ELR (cell line): Measurements from ENCODE around the gene LDLR.
"Not testable (repeated sequence)": the region's sequence is repeated elsewhere in the genome, so short reads cannot be mapped to it uniquely, and the experiment has no call there.

Experiments
- DNase-seq: peaks from one replicate; pipeline ENCODE4 v3.0.0-alpha.2; 2015; ENCODE audit warnings: low read depth

The LDLR gene

DNA sequence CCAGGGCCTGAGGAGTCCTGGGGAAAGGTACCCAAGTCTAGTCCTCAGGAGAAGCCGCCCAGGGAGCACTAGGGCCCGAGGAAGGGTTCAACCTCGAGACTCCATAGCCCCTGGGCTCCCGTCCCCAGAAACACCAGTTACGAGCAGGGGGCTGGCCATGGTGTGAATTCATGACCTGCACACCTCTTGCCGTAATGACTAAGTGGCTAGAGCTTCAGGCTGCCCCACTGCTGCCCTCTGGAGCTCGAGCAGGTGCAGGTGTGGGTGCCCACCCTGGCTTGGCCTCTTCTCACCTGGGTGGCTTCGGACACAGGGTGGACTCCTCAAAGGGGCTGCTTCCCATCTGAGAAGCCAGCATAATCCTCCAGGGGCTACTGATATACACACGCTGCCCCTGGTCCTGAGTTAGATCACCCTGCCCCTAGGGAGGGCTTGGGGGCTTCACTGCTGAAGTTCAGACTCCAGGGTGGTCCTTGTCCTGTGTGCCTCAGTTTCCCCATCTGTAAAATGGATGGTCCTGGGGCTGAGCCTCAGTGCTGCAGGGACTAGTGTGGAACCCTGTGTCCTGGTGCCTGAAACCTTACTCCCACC is 52.8 kb downstream of the LDLR start:
- no peak for DNase-seq

DNA sequence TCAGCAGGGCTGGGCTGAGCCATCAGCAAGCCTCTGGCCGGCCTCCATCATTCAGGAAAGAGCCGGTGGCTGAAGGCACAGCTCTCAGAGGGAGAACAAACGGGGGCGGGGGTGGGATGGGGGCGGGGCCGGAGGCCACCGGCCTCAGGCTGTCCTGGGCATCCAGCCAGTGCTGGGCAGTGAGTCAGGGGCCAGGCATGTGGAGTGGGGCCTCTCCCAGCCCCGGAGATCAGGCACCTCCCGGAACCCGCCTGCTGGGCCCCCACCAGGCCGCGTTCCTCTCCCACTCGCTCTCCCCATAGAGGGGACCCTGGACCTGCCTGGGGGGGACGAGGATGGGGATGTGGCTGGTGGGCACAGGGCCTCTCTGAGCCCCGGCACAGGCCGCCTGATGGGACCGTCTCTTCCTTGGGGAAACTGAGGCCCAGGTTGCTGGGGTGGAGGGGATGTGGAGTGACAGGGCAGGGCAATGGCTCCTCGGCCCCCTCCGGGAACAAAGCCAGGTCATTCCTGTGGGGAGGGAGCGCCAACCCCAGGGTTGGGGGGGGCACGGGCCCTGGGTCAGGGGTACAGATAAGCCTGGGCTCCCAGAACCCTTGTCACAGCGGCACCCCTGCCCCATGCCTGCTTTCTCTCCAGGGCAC is 53.4 kb downstream of the LDLR start:
- peak; percentile 96 for DNase-seq

DNA sequence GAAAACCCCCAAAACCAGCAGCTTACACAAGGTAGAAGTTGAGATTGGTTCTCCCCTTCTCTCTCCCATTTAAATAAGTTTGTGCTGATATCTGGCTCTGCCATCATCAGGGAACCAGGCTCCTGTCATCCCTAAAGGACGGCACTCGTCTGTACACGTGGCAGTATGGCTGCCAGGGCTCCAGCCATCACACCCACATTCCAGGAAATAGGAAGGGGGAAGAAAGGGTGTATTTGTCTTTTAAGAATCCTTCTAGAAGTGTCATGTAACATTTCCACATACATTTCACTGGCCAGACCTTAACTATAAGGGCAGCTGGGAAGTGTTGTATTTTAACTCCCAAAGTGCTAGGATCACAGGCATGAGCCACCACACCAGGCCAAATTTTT is 56.3 kb downstream of the LDLR start:
- no peak for DNase-seq

DNA sequence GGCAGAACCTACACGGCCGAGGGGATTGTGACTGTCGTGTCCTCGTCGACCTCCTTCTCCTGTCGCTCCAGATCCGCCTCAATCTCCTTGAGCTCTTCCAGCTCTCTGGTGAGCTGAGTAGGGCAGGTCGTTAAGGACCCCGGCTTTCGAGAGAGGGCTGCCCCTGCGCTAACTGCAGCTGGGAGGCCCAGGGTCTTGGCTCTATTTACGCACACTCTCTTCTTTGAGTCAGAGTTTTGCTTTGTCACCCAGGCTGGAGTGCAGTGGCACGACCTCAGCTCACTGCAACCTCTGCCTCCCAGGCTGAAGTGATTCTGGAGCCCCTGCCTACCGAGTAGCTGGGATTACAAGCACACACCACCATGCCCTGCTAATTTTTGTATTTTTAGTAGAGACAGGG is 58.7 kb downstream of the LDLR start:
- no peak for DNase-seq

- DNase-seq = no peak
Observed at GRCh38 chr19:11151181-11151580, 61.9 kb downstream of the LDLR start.

DNA sequence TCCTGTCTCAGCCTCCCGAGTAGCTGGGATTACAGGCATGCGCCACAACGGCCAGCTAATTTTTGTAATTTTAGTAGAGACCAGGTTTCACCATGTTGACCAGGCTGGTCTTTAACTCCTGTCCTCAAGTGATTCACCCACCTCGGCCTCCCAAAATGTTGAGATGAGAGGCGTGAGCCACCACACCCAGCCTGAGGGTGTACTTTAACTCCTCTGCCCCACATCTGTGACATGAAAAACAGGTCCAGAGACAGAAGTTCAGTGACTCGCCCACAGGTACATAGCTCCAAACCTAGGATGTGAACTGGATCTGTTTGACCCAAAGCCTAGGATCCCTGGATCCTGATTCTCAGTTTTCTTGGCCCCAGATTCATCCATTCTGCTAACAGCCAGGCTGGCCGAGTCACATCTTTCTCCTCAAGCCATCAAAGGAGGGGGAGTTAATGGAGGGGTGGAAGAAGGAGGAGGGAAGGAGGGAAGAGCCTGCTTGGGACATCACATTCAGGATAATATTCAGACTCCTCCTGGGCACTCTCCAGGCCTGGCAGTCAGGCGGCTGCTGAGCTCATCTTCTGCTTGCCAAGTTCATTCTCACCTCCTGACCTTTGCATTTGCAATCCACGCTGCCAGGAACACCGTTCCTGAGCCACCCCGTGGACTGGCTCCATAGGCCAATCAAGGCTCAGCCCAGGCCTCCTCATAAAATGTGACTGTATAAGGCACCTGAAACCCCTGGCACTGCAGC is 63.2 kb downstream of the LDLR start:
- DNase-seq = peak; percentile 40

DNA sequence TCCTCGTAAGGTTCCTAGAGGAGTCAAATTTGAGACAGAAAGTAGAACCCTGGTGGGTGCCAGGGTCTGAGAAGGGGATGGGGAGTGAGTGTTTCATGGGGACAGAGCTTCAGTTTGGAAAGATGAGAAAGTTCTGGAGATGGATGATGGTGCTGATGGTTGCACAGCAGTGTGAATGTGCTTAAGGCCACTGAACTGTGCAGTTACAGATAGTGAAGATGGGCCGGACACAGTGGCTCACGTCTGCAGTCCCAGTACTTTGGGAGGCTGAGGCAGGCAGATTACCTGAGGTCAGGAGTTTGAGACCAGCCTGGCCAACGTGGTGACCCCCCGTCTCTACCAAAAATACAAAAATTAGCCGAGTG is 65.4 kb downstream of the LDLR start:
- no peak for DNase-seq

DNA sequence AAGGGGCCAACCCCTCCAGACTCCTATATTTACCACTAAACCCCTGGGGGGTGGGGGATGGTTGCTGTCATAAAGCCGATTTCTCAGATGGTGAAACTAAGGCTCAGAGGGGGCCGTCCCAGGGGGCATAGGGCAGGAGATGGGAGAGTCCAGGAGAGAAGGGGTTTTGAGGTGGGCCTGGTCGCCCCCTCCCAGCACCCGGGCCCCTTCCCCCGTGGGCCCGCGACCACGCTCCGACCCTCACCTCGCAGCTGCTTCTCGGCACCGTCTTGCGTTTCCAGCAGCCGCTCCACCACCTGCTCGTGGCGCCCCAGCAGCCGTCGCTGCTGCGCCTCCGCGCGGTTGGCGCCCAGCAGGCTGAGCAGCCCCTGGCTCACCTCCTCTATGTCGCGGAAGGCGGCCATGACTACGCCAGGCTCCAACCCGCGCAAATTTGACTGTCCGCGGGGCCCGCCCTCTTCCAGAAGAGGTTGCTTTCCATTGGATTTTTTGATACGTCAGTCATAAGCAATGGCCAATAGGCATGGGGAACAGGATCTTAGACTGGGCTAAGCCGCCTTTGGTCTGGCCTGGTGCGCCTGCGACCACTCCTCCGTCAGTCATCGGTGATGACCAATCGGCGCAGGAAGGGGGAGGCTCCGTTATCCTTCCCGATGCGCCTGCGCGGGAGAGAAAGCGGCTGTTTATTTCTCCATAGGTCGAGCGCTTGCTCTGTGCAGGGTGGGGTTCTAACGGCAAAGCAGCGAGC is 66.3 kb downstream of the LDLR start, which contains the start of gene SPC24:
TSS of gene SPC24 (minus strand) at position 410 of the 748 bp plus-strand sequence. CDS start at position 404, 6 bp downstream.
- DNase-seq = peak; percentile 99

DNA sequence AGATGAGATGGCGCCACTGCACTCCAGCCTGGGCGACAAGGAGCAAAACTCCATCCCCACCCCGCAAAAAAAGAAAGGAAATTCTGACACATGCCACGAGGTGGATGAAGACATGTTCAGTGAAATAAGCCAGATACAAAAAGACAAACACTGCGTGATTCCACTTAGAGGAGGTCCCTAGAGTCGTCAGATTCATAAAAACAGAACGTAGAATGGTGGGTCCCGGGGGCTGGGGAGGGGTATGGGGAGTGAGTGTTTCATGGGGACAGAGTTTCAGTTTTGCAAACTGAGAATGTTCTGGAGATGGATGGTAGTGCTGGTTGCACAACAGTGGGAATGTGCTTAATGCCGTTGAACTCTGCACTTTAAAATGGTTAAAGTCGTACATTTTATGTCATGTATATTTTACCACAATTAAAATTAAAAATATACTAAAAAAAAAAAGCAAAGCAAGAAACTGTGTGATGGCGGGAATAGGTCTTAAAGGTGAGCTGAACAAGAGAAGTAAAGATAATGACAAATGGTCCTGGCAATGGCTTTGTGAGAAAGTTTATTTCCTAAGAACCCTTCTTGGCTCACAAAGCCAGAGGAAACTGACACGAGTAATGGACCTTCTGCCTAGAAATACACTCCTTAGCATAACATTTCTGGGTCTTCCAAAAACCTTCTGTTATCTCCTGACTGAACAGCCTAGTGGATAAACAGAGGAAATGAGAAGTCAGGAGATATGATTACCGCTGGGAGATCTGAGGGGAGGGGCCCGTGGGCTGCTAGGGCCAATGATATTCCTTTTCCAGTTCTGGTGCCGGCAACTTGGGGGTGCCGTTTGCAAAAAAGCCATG is 70.6 kb downstream of the LDLR start:
- DNase-seq = peak; percentile 30

DNA sequence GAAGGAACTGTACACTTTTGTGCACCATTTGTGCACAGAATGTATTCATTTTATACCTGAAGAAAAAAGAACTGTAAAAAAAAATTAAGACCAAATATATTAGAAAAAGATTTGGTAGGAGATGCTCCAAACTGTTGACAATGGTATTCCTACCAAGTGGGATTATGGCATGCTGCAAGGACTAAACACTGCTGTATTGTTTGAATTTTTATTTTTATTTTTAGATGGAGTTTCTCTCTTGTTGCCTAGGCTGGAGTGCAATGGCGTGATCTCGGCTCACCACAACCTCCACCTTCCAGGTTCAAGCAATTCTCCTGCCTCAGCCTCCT is 71.1 kb downstream of the LDLR start:
- not testable (repeated sequence) for DNase-seq

GRCh38 chr19:11164296-11164695 is 75.0 kb downstream of the LDLR start:
- DNase-seq = no peak

- DNase-seq = no peak
Observed at GRCh38 chr19:11164879-11165406, 75.7 kb downstream of the LDLR start.

DNA sequence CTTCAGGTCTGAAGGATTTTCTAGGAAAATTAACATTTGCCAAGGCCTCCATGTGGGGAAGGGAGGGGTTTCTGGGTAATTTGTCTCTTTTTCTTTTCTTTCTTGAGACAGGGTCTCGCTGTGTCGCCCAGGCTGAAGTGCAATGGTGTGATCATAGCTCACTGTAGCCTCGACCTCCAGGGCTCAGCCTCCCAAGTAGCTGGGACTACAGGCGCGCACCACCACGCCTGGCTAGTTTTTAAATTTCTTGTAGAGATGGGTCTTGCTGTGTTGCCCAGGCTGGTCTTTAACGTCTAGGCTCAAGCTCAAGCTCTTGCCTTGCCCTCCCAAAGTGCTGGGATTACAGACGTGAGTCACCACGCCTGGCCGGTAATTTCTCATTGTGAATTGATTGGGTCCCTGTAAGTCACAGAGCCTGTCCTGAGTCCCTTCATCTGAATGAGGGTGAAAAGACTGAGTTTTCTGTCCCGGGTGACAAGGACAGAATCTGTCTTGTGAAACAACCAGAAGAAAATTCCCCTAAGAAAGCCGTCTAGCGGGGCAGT is 76.3 kb downstream of the LDLR start:
- DNase-seq = peak; percentile 60

- peak; percentile 94 for DNase-seq
Observed at GRCh38 chr19:11166281-11167142, 77.2 kb downstream of the LDLR start.

DNA sequence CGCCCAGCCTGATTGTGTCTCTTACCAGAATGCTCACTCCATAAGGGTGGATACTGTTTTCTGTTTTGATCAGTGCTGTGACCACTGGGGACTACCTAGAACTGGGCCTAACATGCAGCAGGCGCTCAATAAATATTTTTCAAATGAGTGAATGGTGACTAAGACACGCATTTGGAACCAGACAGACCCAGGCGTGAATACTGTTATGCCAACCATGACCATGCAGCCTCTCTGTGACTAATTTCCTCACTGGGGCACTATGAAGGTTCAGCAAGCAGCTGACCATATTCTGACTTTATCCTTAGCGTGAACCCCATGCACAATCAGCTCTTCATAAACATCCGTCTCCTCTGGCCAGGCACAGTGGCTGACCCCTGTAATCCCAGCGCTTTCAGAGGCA is 79.3 kb downstream of the LDLR start:
- peak; percentile 99 for DNase-seq

GRCh38 chr19:11169896-11170678 is 80.8 kb downstream of the LDLR start:
- DNase-seq = no peak

GRCh38 chr19:11171144-11171543 is 81.9 kb downstream of the LDLR start:
- no peak for DNase-seq

- DNase-seq = no peak
Observed at GRCh38 chr19:11172576-11172975, 83.3 kb downstream of the LDLR start.

GRCh38 chr19:11173516-11174155 is 84.4 kb downstream of the LDLR start:
- DNase-seq = no peak
